Measurements from ENCODE around the gene KCNE4.

GRCh38 chr2:223065107-223065506 is 13.1 kb downstream of the KCNE4 start:
- TF ChIP-seq CTCF (IDR thresholded peaks at IDR 0.05; ENCODE audit: low read depth, low read length, missing input control), result no peak
- no peak for TF ChIP-seq GABPA (IDR thresholded peaks at IDR 0.05 in 1 of 2, conservative IDR thresholded peaks at IDR 0.05 in 1 of 2)
- TF ChIP-seq REST (IDR thresholded peaks at IDR 0.05), result no peak
- TF ChIP-seq RXRA (IDR thresholded peaks at IDR 0.05), result no peak
- no peak for TF ChIP-seq YY1 (IDR thresholded peaks at IDR 0.05)
- no peak for TF ChIP-seq RAD21 (IDR thresholded peaks at IDR 0.05)
- TF ChIP-seq TAF1 (conservative IDR thresholded peaks at IDR 0.05), result no peak
- no peak for TF ChIP-seq MAX (IDR thresholded peaks at IDR 0.05)
- TF ChIP-seq SP1 (IDR thresholded peaks at IDR 0.05), result no peak
- no peak for TF ChIP-seq ZBTB33 (IDR thresholded peaks at IDR 0.05)
- no peak for TF ChIP-seq JUND (IDR thresholded peaks at IDR 0.05)

All from liver (tissue), 3 donors.